WERI-Rb-1 (cell line): Measurements from ENCODE around the gene POC1B.

Source experiments
- DNase-seq: peaks from one replicate; pipeline ENCODE4 v3.0.0-alpha.2; 2020
- H3K27ac ChIP-seq: fragments of 250-450 bp; sonication (Bioruptor Pico); 2 replicates; pipeline ENCODE4 v1.5.1; 2020; ENCODE audit warnings: mild to moderate bottlenecking, moderate library complexity
- H3K27me3 ChIP-seq: fragments of 250-450 bp; sonication (Bioruptor Pico); 2 replicates; pipeline ENCODE4 v1.5.1; 2021; ENCODE audit warnings: mild to moderate bottlenecking, low read depth, moderate library complexity; ENCODE audit not compliant: insufficient read depth, severe bottlenecking
- H3K36me3 ChIP-seq: fragments of 250-450 bp; sonication (Bioruptor Pico); 2 replicates; pipeline ENCODE4 v1.5.1; 2020; ENCODE audit warnings: mild to moderate bottlenecking, moderate library complexity
- H3K4me3 ChIP-seq: 2 replicates; pipeline ENCODE4 v1.5.1; 2011; ENCODE audit warnings: low read depth, mild to moderate bottlenecking, control low read depth, low read length
- H3K9me3 ChIP-seq: fragments of 250-450 bp; sonication (Bioruptor Pico); 2 replicates; pipeline ENCODE4 v1.5.1; 2021; ENCODE audit warnings: mild to moderate bottlenecking, moderate library complexity; ENCODE audit not compliant: severe bottlenecking
- TF ChIP-seq, protein P1 (sequence below): IDR thresholded peaks from 2 replicates; pipeline ENCODE4 v1.5.1; 2011; ENCODE audit warnings: low read depth, mild to moderate bottlenecking, control low read depth, inconsistent platforms, low read length

The POC1B gene

DNA sequence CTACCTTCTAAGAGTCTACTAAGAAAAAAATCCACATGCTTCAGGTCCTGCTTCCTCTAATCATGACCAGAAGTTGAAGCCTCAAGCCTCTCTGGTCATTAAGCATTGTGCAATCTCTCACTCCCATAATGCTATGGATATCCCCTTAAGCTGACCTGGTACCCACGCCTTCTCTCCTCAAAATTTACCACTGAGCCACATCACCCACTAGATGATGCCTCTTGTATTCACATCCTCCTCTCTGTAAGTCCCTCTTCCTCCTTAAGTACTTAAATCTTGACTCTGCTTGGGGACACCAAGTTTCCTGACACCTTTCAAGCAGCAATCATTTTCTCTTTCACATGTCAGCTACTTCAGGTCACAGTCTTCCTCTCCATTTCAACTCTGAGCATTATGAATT, 11.1 kb downstream of the POC1B start:
- Histone ChIP-seq H3K4me3 (no peak overlapping the region), H3K9me3 (no peaks in the 10 kb centered on the region), H3K27me3 (no peaks in the 10 kb centered on the region), H3K27ac (no peak overlapping the region), H3K36me3 (no peaks in the 10 kb centered on the region)
- DNase-seq, result no peak
- TF ChIP-seq, protein P1, sequence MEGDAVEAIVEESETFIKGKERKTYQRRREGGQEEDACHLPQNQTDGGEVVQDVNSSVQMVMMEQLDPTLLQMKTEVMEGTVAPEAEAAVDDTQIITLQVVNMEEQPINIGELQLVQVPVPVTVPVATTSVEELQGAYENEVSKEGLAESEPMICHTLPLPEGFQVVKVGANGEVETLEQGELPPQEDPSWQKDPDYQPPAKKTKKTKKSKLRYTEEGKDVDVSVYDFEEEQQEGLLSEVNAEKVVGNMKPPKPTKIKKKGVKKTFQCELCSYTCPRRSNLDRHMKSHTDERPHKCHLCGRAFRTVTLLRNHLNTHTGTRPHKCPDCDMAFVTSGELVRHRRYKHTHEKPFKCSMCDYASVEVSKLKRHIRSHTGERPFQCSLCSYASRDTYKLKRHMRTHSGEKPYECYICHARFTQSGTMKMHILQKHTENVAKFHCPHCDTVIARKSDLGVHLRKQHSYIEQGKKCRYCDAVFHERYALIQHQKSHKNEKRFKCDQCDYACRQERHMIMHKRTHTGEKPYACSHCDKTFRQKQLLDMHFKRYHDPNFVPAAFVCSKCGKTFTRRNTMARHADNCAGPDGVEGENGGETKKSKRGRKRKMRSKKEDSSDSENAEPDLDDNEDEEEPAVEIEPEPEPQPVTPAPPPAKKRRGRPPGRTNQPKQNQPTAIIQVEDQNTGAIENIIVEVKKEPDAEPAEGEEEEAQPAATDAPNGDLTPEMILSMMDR, result no peak

- no peak for DNase-seq
- TF ChIP-seq, protein P1, result no peak
- no peak overlapping the region for H3K4me3 ChIP-seq
- no peaks in the 10 kb centered on the region for H3K36me3 ChIP-seq
- H3K9me3 ChIP-seq, result no peaks in the 10 kb centered on the region
- no peaks in the 10 kb centered on the region for H3K27me3 ChIP-seq
- no peak overlapping the region for H3K27ac ChIP-seq
Observed at GRCh38 chr12:89513544-89513943, 12.3 kb downstream of the POC1B start.

DNA sequence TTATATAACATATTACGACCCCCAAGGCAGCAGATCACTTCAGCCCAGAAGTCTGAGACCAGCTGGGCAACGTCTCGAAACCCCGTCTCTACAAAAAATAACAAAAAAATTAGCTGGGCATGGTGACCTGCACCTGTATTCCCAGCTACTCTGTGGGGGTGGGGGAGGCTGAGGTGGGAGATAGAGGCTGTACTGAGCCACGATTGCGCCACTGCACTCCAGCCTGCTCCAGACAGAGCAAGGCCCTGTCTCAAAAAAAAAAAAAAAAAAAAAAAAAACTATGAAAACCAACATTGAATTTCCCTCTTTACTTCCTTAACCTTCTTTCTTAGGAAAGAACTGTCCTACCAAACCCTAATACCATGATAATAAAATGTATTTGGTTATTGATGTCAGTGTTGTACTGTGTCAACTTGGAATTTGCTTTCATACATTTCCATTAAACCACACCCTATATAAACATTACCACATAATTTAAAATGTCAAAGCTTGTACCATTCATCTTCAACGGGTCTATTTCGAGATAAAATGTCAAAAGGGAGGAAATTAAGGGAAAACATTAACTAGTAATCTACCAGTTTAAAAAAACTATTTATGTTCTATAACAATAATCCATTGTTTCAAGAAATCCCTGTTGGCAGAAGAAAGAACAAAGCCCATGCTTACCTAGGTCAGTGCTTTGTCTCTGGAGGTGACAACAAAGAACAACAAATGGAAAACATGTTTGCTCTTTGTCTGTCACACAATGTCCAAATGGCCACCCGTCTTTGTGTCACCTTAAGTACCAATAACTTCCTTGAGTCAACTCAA, 18.6 kb downstream of the POC1B start:
- no peaks in the 10 kb centered on the region for H3K27me3 ChIP-seq
- no peak for DNase-seq
- H3K36me3 ChIP-seq, result no peaks in the 10 kb centered on the region
- H3K9me3 ChIP-seq, result no peaks in the 10 kb centered on the region
- H3K27ac ChIP-seq, result no peak overlapping the region
- TF ChIP-seq, protein P1, result no peak
- no peak overlapping the region for H3K4me3 ChIP-seq

GRCh38 chr12:89506050-89506449, 19.8 kb downstream of the POC1B start:
- H3K9me3 ChIP-seq, result no peaks in the 10 kb centered on the region
- H3K27ac ChIP-seq, result no peak overlapping the region
- no peak for DNase-seq
- no peaks in the 10 kb centered on the region for H3K36me3 ChIP-seq
- TF ChIP-seq, protein P1, result no peak
- H3K4me3 ChIP-seq, result no peak overlapping the region
- no peaks in the 10 kb centered on the region for H3K27me3 ChIP-seq

- DNase-seq, result no peak
- no peaks in the 10 kb centered on the region for H3K36me3 ChIP-seq
Observed at GRCh38 chr12:89504560-89505346, 21.1 kb downstream of the POC1B start.

More at GRCh38 chr12:89504560-89505346, 21.1 kb downstream of the POC1B start:
- TF ChIP-seq, protein P1, result no peak
- Histone ChIP-seq H3K27ac (no peak overlapping the region), H3K27me3 (no peaks in the 10 kb centered on the region), H3K4me3 (no peak overlapping the region), H3K9me3 (no peaks in the 10 kb centered on the region)
